ENCODE results near the gene BRICD5. TPM values are rescaled to one million over a fixed set of nuclear protein-coding genes. Genes with fewer than 3 reads are reported as not detected.
A peak's percentile ranks its signal among the peaks of the same experiment; 100 is the strongest.

BRICD5 gene
- total and polyA plus RNA-seq, 2 of the 13 experiments (the other 11 are each of a cell fraction or from before 2014, with no cell fraction given), result 1.6 to 5.8 TPM

DNA sequence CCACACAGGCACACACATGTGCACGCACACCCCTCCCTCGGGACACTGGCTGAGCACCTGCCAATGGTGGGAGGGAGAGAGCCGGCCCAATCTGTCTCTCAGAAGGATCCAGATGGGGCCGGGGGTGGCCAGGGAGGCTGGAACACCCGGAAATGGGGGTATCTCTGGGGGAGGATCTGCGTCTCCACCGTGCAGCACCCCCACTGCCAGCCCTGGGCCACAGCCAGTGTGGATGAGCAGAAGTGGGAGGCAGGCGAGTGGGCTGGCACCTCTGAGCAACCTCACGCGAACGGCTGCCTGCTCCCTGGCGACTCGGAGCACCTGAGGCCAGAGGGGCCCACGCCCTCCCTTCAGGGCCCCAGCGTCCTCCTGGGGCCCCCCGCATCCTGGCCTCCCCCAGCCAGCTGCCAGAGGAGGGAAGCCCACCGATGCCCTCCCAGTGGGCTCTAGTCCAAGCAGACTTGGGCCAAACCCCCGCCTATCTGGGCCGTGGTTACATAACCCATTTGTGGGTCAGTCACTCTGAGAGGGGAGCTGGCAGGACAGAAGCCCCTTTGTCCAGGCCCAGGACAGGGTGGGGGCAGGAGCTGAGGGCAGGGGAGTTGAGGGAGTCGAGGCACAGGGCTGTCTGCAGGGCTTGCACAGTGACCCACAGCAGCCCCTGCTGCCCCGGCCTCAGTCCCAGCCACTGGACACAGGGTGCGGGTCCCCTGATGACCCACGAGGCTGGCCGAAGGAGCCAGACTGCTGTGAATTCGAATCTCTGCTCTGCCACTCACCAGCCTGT lies 19.8 kb downstream of the BRICD5 start:
- peak overlapping the region in 1 of 3 experiments; percentile 45; a peak in 2 of 6 replicates for H3K4me3 ChIP-seq (replicated peaks in 1 of 3; ENCODE audit: insufficient read depth in 1 of 3, low read depth in 2 of 3, low read length in 3 of 3)
- peaks cover 52% of the 10 kb centered on the region for H3K4me1 ChIP-seq (ENCODE audit: insufficient read depth, low read length)
- POLR2A ChIA-PET, result interaction anchor here (0.8 to 3.5 kb wide), 6 partner anchors 14 to 62 kb away, joined by 3 to 29 read pairs (median 4); partner anchors contain the start of genes ECI1, PGP and TRAF7
- 10% methylated on average over 10 of the region's 25 CpGs for WGBS (ENCODE audit: low lambda C conversion rate)
- BruUV-seq (replicated peaks), result no TSS peak
- no peaks in the 10 kb centered on the region for H4K20me1 ChIP-seq (ENCODE audit: insufficient read depth, low read length)
- ATAC-seq (no peak; the same call in 1 of the 3 replicates), DNase-seq (ENCODE audit: low spot score) (peak; percentile 35), FAIRE-seq (no peak)
- intact Hi-C loops (cut with micrococcal nuclease; ENCODE audit: unreplicated experiment), result no loop called here
- peak overlapping the region; percentile 61 for H3K4me2 ChIP-seq (ENCODE audit: low read depth, low read length)
- no peaks in the 10 kb centered on the region for H3K9me3 ChIP-seq (ENCODE audit: low read length)
- no peaks in the 10 kb centered on the region for H3K79me2 ChIP-seq (ENCODE audit: insufficient read depth, low read length)
- H3K9ac ChIP-seq (ENCODE audit: insufficient read depth, low read depth, low read length), result peak overlapping the region; percentile 56
- CTCF ChIA-PET (ENCODE audit: low intra/inter-chr PET ratio, low total read pairs), result no interaction called here
- H3K27ac ChIP-seq (ENCODE audit: extremely low read length, insufficient read depth, low read length), result peak overlapping the region; percentile 48
- 0 out of 5 replicates have a peak, but pooled peaks cover 0 to 5% of the 10 kb centered on the region in 2 experiments for H3K27me3 ChIP-seq (ENCODE audit: control insufficient read depth in 1 of 2, insufficient read depth in 2 of 2, low read length in 2 of 2)
- no peaks in the 10 kb centered on the region for H3K36me3 ChIP-seq (replicated peaks in 1 of 2; ENCODE audit: control insufficient read depth in 1 of 2, insufficient read depth in 2 of 2, low read length in 2 of 2)
- in situ Hi-C loops (cut with HindIII; ENCODE audit: extremely low pct_ligation_motif_present, low pct_unique_long_range_greater_than_20kb), result no loop called here
- no peak overlapping the region for H2AFZ ChIP-seq (ENCODE audit: low read length)
- TF ChIP-seq, protein P1, sequence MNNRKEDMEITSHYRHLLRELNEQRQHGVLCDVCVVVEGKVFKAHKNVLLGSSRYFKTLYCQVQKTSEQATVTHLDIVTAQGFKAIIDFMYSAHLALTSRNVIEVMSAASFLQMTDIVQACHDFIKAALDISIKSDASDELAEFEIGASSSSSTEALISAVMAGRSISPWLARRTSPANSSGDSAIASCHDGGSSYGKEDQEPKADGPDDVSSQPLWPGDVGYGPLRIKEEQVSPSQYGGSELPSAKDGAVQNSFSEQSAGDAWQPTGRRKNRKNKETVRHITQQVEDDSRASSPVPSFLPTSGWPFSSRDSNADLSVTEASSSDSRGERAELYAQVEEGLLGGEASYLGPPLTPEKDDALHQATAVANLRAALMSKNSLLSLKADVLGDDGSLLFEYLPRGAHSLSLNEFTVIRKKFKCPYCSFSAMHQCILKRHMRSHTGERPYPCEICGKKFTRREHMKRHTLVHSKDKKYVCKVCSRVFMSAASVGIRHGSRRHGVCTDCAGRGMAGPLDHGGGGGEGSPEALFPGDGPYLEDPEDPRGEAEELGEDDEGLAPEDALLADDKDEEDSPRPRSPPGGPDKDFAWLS (CRISPR knock-in tag; IDR thresholded peaks at IDR 0.05; ENCODE audit: borderline replicate concordance), result no peak
- TF ChIP-seq ZNF333 (CRISPR knock-in tag; IDR thresholded peaks at IDR 0.05; ENCODE audit: borderline replicate concordance) (0 out of 2 replicates have a peak, but pooled peaks have one; percentile 39), LCORL (IDR thresholded peaks at IDR 0.05) (no peak), LCORL (CRISPR knock-in tag; IDR thresholded peaks at IDR 0.05) (0 out of 2 replicates have a peak, but pooled peaks have one; percentile 22), ZNF547 (CRISPR knock-in tag; IDR thresholded peaks at IDR 0.05) (0 out of 2 replicates have a peak, but pooled peaks have one; percentile 5), ZNF235 (CRISPR knock-in tag; IDR thresholded peaks at IDR 0.05; ENCODE audit: borderline replicate concordance) (0 out of 2 replicates have a peak, but pooled peaks have one; percentile 65), PCBP1 (IDR thresholded peaks at IDR 0.05; ENCODE audit: borderline replicate concordance, low read depth, low read length) (0 out of 2 replicates have a peak, but pooled peaks have one; percentile 30), ZNF563 (CRISPR knock-in tag; IDR thresholded peaks at IDR 0.05) (peak; percentile 34; the same call in 1 of the 2 replicates), SALL1 (CRISPR knock-in tag; IDR thresholded peaks at IDR 0.05) (no peak), SP4 (CRISPR knock-in tag; IDR thresholded peaks at IDR 0.05) (0 out of 2 replicates have a peak, but pooled peaks have one; percentile 36), POGZ (CRISPR knock-in tag; IDR thresholded peaks at IDR 0.05) (0 out of 2 replicates have a peak, but pooled peaks have one; percentile 36), MED8 (CRISPR knock-in tag; IDR thresholded peaks at IDR 0.05; ENCODE audit: insufficient replicate concordance) (peak; percentile 35)
- TF ChIP-seq, protein P2, sequence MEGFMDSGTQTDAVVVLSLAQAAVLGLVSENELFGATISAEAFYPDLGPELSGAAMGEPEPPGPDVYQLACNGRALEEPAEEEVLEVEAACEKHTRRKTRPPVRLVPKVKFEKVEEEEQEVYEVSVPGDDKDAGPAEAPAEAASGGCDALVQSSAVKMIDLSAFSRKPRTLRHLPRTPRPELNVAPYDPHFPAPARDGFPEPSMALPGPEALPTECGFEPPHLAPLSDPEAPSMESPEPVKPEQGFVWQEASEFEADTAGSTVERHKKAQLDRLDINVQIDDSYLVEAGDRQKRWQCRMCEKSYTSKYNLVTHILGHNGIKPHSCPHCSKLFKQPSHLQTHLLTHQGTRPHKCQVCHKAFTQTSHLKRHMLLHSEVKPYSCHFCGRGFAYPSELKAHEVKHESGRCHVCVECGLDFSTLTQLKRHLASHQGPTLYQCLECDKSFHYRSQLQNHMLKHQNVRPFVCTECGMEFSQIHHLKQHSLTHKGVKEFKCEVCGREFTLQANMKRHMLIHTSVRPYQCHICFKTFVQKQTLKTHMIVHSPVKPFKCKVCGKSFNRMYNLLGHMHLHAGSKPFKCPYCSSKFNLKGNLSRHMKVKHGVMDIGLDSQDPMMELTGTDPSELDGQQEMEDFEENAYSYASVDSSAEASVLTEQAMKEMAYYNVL (CRISPR knock-in tag; IDR thresholded peaks at IDR 0.05; ENCODE audit: borderline replicate concordance), result 0 out of 2 replicates have a peak, but pooled peaks have one; percentile 19
- TF ChIP-seq, protein P3, sequence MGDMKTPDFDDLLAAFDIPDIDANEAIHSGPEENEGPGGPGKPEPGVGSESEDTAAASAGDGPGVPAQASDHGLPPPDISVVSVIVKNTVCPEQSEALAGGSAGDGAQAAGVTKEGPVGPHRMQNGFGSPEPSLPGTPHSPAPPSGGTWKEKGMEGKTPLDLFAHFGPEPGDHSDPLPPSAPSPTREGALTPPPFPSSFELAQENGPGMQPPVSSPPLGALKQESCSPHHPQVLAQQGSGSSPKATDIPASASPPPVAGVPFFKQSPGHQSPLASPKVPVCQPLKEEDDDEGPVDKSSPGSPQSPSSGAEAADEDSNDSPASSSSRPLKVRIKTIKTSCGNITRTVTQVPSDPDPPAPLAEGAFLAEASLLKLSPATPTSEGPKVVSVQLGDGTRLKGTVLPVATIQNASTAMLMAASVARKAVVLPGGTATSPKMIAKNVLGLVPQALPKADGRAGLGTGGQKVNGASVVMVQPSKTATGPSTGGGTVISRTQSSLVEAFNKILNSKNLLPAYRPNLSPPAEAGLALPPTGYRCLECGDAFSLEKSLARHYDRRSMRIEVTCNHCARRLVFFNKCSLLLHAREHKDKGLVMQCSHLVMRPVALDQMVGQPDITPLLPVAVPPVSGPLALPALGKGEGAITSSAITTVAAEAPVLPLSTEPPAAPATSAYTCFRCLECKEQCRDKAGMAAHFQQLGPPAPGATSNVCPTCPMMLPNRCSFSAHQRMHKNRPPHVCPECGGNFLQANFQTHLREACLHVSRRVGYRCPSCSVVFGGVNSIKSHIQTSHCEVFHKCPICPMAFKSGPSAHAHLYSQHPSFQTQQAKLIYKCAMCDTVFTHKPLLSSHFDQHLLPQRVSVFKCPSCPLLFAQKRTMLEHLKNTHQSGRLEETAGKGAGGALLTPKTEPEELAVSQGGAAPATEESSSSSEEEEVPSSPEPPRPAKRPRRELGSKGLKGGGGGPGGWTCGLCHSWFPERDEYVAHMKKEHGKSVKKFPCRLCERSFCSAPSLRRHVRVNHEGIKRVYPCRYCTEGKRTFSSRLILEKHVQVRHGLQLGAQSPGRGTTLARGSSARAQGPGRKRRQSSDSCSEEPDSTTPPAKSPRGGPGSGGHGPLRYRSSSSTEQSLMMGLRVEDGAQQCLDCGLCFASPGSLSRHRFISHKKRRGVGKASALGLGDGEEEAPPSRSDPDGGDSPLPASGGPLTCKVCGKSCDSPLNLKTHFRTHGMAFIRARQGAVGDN (CRISPR knock-in tag; IDR thresholded peaks at IDR 0.05), result 0 out of 2 replicates have a peak, but pooled peaks have one; percentile 31
